Midbrain (tissue), 1 donor: ENCODE data around the gene RRAD.
"Not testable (repeated sequence)": the region's sequence is repeated elsewhere in the genome, so short reads cannot be mapped to it uniquely, and the experiment has no call there.

Experiments used
- DNase-seq: peaks from one replicate; lab custom pipeline; 2025; lab: John Stamatoyannopoulos, UW

RRAD gene

DNA sequence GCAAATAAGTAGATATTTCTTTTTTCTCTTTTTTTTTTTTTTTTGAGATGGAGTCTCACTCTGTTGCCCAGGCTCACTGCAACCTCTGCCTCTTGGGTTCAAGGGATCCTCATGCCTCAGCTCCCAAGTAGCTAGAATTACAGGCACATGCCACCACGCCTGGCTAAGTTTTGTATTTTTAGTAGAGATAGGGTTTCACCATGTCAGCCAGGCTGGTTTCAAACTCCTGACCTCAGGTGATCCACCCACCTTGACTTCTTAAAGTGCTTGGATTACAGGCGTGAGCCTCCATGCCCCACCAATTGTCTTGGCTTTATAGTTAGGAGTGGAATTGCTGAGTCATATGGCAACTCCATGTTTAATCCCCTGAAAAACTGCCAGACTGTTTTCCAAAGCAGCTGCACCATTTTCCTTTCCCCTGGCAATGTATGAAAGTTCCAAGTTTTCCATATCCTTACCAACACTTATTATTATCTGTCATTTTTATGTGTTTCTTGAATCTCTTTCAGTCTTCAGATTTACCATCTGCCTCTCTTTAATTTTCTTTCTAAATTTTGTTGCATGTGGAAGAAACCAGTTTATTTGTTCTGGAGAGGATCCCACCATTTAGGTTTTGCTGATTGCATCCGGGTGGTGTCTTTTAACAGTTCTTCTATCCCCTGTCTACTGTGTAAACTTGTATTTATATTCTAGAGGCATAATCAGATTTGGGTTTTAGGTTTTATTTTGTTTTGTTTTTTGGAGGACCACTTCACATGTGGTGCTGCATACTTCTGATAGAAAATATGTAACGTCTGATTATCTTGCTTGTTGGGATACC is 25.8 kb upstream of the RRAD start:
- DNase-seq: no peak

DNA sequence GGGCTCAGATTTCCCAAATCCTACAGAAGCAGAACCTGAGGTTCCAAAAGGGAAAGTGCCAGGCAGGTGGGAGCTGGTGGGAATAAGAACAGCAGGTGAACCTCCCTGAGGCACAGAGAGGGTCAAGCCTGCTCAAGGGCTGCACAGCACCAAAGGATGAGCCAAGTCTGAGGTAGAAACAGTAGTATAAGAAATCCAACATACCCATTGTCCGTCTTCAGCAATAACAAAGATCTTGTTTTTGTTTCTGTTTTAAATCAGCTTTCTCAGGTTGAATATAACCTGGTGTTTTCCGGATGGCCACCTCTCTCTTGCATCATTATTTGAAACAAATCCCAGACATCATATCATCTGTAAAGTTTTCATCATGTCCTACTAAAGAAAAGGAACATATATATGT is 25.1 kb upstream of the RRAD start:
- no peak for DNase-seq

DNA sequence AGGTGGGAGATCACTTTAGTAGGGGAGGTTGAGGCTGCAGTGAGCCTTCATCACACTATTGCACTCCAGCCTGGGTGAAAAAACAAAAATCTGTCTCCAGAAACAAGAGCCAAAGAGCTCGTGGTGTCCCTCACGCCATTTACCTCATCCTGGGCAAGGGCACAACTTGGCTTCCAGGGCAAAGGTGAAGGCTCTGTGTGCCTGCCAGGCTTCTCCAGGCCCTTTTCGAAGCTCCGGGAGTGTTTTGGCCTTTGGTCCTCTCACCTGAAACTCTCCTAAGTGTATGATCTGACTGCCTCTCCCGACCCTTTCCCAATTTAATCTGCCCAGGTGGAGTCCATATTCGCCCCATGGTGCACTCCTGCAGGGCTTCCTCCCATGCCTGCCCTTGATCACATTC is 24.1 kb upstream of the RRAD start:
- DNase-seq: no peak

DNA sequence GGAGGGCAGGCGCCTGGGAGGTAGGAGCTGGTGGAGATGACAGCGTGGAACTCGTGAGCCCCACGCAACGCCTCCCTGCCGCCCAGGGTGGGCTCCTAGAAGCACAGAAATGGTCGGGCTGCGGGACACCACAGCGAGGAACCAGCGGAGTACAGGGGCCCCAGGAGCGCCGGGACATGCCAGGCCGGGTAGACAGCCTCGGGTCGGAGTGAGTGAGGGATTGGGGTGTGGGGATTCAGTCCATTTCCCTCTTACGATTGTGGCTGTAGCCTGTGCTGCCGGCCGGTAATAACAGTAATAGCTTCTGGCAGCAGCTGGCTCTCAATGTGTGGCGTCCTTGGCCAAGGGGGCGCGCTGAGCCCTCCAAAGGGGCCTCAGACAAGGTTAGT is 23.5 kb upstream of the RRAD start:
- DNase-seq: no peak

DNA sequence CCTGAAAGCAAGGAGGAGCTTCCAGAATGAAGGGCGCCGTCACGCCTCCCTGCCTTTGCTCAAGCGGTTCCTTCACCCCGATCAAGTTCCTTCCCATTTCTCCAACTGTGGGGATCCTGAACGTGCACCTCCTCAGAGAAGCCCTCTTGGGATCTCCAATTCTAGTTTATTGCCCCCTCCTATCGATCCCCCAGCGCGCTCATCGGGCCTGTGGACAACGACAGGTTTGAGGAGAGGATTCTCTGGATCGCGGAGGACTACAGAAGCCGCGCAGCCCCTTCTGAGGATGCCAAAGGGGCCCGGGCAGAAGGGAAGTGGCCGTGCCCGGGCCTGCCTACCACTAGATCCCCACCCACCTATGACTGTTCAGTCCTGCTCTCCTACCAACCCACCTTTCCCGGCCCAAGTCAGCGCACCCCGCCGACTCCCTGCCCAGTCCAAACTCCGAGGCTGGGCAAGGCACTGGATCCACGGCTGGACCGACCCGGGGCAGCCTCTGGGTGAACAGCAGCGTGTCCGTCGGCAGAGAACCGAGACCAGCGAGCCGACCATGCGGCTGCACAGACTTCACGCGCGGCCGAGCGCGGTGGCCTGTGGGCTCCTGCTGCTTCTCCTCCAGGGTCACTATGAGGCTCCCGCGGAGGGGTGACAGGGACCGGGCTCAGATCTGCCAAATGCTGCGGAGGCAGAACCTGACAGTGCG is 22.9 kb upstream of the RRAD start:
- DNase-seq: peak; percentile 16

DNA sequence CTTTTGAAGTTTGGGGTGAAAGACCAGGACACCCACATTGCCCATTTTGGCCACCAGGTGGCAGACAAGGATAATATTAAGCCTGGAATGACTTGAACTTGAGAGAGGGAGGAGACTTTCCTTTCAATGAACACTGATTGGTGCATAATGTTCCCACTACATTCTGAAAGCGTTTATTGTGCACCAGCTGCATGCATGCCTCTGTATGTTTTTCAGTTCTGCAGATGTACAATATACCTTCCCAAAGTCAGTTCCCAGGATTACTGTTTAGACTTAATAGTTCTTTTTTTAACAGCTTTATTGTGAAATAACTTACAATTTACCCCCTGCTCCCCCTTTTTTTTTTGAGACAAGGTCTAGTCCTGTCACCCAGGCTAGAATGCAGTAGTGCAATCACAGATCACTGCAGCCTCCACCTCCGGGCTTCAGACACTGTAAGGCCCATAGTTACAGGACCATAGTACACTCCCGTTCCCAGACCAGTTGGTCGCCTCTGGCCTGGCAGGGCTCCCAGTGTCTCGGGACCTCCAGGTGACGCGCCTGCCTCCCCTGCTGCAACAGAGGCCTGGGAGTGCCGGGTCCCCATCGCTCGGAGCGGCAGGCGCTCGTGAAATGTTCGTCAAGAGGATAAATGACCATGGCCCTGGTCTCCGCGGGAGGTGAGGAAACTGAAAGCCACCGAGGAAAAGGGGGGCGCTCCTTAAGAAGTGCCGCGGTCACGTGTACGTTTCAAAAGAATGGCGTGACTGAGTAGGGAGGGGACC is 22.1 kb upstream of the RRAD start:
- peak; percentile 89 for DNase-seq

DNA sequence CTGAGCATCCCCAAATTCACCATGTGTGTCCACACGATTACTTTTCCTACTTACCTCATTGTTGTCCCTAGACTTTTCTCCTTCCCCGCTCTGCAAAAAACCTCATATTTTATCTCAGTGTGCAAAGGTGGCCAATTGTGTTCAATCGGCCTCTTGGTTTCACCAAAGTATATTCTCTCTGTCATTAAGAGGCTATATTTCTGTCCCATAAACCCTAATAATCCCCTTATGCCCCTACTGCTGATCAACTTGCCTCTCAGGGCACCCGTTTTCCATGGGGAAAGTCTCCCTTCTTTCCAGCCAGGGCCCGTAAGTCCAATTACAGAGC is 21.6 kb upstream of the RRAD start:
- no peak for DNase-seq

DNA sequence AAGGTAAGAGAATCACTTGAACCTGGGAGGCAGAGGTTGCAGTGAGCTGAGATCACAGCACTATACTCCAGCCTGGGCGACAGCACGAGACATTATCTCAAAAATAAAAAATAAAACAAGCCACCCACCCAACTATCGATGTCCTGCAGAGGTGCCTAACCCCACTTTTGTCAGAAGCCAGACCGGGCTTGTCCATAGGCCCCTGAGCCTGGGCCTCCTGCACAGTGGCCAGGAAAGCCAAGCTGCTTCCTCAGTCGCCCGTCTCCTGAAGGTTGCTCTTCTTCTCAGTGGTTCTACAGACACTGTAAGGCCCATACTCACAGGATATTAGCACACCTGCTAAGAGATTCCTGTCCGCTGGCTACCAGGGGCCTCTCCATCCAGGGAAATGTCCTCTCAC is 21.2 kb upstream of the RRAD start:
- no peak for DNase-seq

DNA sequence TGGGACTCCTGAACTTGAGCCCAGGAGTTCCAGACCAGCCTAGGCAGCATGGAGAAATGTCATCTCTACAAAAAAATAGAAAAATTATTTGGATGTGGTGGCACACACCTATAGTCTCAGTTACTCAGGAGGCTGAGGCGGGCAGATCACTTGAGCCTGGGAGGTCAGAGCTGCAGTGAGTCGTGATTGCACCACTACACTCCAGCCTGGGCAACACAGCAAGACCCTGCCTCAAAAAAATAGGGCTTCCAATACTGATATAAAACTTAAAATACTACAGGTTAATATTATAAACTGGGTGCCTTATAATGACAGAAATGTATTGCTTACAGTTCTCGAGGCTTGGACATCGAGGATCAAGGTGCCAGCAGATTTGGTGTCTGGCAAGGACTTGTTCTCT is 20.6 kb upstream of the RRAD start:
- no peak for DNase-seq

DNA sequence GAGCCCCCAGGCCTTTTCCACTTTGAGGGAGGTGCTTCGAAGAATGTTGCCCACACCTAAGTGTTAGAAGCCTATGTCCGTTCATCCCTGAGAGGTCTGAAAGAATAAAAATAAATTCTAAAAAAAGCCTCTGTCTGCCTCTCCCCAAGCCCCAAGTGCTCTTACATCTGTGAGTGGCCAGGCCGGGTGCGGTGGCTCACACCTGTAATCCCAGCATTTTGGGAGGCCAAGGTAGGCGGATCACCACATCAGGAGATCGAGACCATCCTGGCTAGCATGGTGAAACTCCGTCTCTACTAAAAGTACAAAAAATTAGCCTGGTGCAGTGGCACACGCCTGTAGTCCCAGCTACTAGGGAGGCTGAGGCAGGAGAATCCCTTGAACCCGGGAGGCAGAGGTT is 19.6 kb upstream of the RRAD start:
- DNase-seq: not testable (repeated sequence)

DNA sequence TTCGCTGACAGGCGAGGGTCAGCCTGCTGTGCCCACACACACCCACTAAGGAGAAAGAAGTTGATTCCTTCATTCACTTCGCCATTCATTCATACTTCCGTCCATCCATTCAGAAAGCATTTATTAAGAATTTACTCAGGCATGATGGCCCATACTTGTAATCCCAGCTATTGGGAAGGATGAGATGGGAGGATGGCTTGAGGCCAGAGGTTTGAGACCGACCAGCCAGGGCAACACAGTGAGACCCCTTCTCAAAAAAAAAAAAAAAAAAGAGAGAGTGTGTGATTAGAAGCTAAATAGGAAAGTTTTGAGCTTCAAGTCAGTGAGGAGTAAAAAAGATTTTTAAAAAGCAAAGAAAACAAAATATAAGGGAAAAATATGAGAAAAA is 18.7 kb upstream of the RRAD start:
- DNase-seq: no peak

DNA sequence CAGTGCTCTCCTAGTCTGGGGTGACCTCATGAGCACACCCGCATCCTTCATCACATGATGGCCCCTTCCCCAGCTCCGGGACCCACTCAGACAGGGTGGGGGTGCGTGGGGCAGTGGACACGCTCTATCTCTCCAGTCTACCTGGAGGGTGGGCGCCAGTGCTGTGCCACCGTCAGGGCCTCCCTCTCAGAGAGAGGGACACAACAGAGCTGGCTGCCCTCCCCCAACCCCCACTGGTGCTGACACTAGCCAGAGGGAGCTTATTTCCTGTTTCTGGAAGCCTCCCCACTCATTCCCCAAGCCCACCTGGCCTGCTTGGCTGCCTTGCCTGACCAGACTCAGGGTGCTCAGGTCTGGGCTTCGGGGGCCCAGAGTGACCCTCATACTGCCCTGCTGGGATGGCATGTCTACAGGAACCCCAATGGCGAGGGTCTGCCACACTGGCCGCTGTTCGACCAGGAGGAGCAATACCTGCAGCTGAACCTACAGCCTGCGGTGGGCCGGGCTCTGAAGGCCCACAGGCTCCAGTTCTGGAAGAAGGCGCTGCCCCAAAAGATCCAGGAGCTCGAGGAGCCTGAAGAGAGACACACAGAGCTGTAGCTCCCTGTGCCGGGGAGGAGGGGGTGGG is 18.2 kb upstream of the RRAD start:
- DNase-seq: no peak

DNA sequence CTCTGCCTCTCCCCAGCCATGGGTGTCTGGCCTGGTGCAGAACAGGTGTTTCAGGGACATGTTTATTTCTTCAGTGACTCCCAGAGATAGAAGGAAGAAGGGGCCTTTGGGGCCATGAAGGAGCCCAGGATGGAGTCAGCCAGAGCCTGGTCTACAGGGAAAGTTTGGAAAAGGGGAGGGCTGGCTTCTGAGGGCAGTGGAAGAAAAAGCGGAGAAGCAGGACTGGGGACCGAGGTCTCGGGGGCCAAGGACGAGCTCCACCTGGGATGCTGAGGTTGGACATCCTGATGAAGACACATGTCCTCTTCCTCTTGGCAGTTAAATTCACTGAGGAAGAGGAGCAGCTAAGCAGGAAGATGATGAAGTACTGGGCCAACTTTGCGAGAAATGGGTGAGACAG is 17.6 kb upstream of the RRAD start:
- no peak for DNase-seq

DNA sequence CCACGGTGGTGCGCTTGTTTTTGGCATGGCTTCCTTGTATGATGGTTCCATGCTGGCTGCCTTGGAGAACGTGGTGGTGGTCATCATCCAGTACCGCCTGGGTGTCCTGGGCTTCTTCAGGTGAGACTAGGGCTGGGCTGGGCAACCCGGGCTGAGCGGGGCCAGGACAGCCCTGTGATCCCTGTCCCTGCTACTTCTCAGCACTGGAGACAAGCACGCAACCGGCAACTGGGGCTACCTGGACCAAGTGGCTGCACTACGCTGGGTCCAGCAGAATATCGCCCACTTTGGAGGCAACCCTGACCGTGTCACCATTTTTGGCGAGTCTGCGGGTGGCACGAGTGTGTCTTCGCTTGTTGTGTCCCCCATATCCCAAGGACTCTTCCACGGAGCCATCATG is 14.9 kb upstream of the RRAD start:
- DNase-seq: no peak

DNA sequence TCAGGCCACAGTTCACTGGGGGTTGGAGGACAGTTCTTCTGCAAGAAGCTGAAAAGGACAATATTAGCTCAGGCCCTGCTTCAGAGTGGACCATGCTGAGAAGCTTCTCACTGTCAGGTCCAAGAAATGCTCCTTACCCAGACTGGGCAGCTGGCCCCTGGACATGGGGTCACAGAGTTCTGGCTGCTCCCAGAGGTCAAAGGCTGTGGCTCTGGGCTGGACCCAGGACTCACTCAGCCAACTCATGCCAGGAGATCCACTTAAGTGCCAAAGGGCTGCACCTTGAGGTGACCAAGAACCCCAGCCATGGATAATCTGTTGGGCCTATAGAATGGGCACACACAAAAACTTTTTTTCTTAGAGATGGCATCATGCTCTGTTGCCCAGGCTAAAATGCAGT is 14.0 kb upstream of the RRAD start:
- DNase-seq: no peak

DNA sequence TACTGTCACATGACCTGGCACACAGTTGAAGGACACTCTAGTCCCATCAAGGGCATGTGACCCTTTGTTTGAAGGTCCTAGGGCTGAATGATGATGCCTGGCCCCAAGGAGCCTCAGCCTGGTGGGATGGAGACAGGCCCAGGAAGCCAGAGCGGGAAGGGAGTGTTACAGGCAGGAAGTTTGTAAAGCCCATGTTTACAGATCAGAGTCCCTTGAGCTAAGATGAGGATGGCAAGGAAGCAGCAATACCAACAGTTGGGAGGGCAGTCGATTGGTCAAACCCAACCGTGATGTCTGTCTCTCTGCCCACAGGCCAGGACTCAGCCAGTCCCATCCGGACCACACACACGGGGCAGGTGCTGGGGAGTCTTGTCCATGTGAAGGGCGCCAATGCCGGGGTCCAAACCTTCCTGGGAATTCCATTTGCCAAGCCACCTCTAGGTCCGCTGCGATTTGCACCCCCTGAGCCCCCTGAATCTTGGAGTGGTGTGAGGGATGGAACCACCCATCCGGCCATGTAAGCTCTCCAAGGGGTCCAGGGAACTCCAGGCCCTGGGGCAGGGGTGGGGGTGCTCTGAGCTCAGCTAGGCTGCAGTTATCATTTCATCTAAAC is 12.5 kb upstream of the RRAD start:
- DNase-seq: no peak

DNA sequence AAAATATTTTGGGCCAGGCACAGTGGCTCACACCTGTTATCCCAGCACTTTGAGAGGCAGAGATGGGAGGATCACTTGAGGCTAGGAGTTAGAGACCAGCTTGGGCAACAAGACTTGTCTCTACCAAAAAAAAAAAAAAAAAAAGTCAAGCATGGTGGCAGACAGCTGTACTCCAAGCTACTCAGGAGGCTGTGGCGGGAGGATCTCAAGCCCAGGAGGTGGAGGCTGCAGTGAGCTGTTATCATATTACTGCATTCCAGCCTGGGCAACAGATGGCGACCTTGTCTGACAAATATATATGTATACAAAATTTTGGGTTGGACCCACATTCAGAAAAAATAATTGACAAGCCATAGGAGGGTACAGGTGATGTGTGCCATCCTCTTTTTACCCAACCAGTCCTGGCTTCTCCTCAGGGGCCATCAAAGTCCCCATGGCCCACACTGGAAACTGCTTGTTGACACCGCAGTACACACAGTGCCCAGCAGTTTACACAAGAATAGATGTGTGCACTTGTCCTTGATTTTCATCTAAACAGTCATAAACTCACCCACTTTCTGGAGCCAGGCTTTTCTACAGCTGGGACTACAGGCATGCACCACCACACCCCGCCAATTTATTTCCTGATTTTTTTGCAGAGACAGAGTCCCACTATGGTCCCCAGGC is 11.7 kb upstream of the RRAD start:
- no peak for DNase-seq

DNA sequence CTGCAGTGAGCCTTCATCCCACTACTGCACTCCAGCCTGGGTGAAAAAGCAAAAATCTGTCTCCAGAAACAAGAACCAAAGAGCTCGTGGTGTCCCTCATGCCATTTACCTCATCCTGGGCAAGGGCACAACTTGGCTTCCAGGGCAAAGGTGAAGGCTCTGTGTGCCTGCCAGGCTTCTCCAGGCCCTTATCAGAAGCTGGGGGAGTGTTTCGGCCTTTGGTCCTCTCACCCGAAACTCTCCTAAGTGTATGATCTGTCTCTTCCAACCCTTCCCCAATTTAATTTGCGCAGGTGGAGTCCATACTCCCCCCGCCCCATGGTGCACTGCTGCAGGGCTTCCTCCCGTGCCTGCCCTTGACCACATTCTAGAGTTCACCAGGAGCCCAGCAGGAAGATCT is 11.1 kb upstream of the RRAD start:
- no peak for DNase-seq

DNA sequence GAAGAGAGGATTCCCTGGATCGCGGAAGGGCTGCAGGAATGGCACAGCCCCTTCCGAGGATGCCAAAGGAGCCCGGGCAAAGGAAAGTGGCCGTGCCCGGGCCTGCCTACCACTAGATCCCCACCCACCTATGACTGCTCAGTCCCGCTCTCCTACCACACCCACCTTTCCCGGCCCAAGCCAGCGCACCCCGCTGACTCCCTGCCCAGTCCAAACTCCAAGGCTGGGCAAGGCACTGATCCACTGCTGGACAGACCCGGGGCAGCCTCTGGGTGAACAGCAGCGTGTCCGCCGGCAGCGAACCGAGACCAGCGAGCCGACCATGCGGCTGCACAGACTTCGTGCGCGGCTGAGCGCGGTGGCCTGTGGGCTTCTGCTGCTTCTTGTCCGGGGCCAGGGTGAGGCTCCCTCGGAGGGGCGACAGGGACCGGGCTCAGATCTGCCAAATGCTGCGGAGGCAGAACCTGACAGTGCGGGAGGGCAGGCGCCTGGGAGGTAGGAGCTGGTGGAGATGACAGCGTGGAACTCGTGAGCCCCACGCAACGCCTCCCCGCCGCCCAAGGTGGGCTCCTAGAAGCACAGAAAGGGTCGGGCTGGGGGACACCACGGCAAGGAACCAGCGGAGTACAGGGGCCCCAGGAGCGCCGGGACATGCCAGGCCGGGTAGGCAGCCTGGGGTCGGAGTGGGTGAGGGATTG is 10.1 kb upstream of the RRAD start, which contains the start of gene CES2:
Gene CES2, plus strand, starts transcription at position 203 of the 698 bp plus-strand sequence. Its CDS starts 120 bp downstream, at position 323.
- DNase-seq: no peak

DNA sequence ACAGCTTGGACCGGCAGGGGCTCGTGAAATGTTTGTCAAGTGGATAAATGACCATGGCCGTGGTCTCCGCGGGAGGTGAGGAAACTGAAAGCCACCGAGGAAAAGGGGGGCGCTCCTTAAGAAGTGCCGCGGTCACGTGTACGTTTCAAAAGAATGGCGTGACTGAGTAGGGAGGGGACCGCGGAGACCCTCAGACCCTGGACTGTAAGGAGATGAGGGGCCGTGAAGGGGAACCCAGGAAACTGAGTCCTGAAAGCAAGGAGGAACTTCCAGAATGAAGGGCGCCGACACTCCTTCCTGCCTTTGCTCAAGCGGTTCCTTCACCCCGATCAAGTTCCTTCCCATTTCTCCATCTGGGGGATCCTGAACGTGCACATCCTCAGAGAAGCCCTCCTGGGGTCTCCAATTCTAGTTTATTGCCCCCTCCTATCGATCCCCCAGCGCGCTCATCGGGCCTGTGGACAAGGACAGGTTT is 9.5 kb upstream of the RRAD start:
- not testable (repeated sequence) for DNase-seq
